Heart left ventricle (tissue), 16 donors: ENCODE results near the gene ZGLP1. TPM values are rescaled to one million over a fixed set of nuclear protein-coding genes. Genes with fewer than 3 reads are reported as not detected.

Experiments used
- ATAC-seq, 4 donors: fragments of 200-7000 bp; cut with Tn5 transposase; one replicate each; pipeline ENCODE4 v1.9.1; 2020 to 2022; ENCODE audit warnings: moderate library complexity in 4 of 4, mild to moderate bottlenecking in 3 of 4, moderate number of reproducible peaks in 1 of 4
- DNase-seq, 5 donors: peaks; one replicate each; pipeline ENCODE4 v3.0.0-alpha.2; 2020
- H3K27ac ChIP-seq, 12 donors: fragments of 200-600 bp; sonication (generic) in 4 of 12; one replicate each; pipeline versions ENCODE4 v1.5.0 to v1.8.0; 2016 to 2022; ENCODE audit warnings: mild to moderate bottlenecking in 2 of 12
- H3K27me3 ChIP-seq, 9 donors: fragments of 200-600 bp; sonication (generic) in 2 of 9; one replicate each; pipeline versions ENCODE4 v1.5.1 to v1.8.0; 2016 to 2022; ENCODE audit warnings: mild to moderate bottlenecking in 3 of 9
- H3K36me3 ChIP-seq, 9 donors: fragments of 200-600 bp; sonication (generic) in 2 of 9; one replicate each; pipeline versions ENCODE4 v1.5.0 to v1.8.0; 2018 to 2022; ENCODE audit warnings: mild to moderate bottlenecking in 2 of 9
- H3K4me1 ChIP-seq, 12 donors: fragments of 200-600 bp; sonication (generic) in 4 of 12; one replicate each; pipeline versions ENCODE4 v1.5.0 to v1.8.0; 2016 to 2022; ENCODE audit warnings: mild to moderate bottlenecking in 3 of 12
- H3K4me3 ChIP-seq, 12 donors: fragments of 200-600 bp; sonication (generic) in 4 of 12; one replicate each; pipeline versions ENCODE4 v1.5.0 to v1.8.0; 2017 to 2022; ENCODE audit warnings: mild to moderate bottlenecking in 9 of 12, moderate library complexity in 4 of 12
- H3K9me3 ChIP-seq, 12 donors: fragments of 200-600 bp; sonication (generic) in 4 of 12; one replicate each; pipeline versions ENCODE4 v1.5.0 to v1.8.0; 2016 to 2022; ENCODE audit warnings: mild to moderate bottlenecking in 1 of 12
- POLR2A ChIP-seq, 2 donors: fragments of 450-650 bp; IDR thresholded peaks; one replicate each; pipeline ENCODE4 v1.6.1; 2017; ENCODE audit warnings: antibody characterized with exemption in 2 of 2, mild to moderate bottlenecking in 2 of 2, moderate library complexity in 2 of 2
- WGBS, 4 donors: extraction: QIAGEN DNeasy Blood & Tissue Kit in 2 of 4; methylation state at CpG; one replicate each; pipeline versions ENCODE4 v1.1.5 to v1.1.7; 2013 to 2018; 5-methylcytosine and 5-hydroxymethylcytosine counted together
- intact Hi-C, 10 donors: fragments of 100-400 bp; cut with DNase I; formaldehyde crosslinking; loops; one replicate each; pipeline versions ENCODE4 v1.11.1 to v1.14.2; 2022
- polyA plus RNA-seq, 2 donors: library from polyadenylated mRNA; stranded (reverse); fragments of 200-250 nt; gene quantifications; one replicate each; pipeline ENCODE4 v1.2.3, GENCODE V29; 2013
- total RNA-seq, 9 donors: library from RNA; depleted of rRNA in 2 of 9; stranded (reverse); fragments of >200 nt in 2 of 9; fragmentation: NEBNext Ultra II Directional in 3 of 9; extraction: Animal tissue kit (Norgen Biotek cat#: 25700) in 3 of 9; gene quantifications; one replicate each; pipeline versions ENCODE4 v1.1.0 to v1.2.4, GENCODE V29; 2016 to 2023
- TF ChIP-seq, protein P1 (sequence below), 12 donors: fragments of 200-600 bp; sonication (generic) in 4 of 12; IDR thresholded peaks; one replicate each; pipeline versions ENCODE4 v1.5.0 to v1.8.0; 2018 to 2022; ENCODE audit warnings: antibody characterized with exemption in 12 of 12, mild to moderate bottlenecking in 5 of 12
- donor health status: ischemic (EF 13 %, LVEDD 7.1; RV severe dilation, severe dysfunction).
- donor health status: healthy with polysubstance abuse.
- donor health status: DM: no; HTN: yes; CAD: no.
- donor health status: DM: no; HTN: no; CAD: no.
- donor health status: ischemic (EF 25% LVEDD 6.9; RV normal size, moderate dysfunction).
- donor health status: ischemic (EF 25% LVEDD 5.7; RV mildly dilated, moderate dysfunction).
- donor health status: healthy.
- donor health status: DM: yes; HTN: yes; CAD: no.
- donor health status: ischemic (EF 35%, LVEDD 5.7; RV mildly dilated, moderate dysfunction).
- donor health status: nonischemic (EF 11% LVEDD 7.7; RV severe dilation, severe dysfunction).
- donor health status: DM: yes; HTN: yes; CAD: no.
- donor health status: PGD.
- donor health status: ischemic (EF 29% LVEDD 5.4; RV normal size, mild dysfunction).
- donor health status: nonischemic (EF 23%, LVEDD 6.1; RV moderate dilation, normal function).

ZGLP1 gene
- total and polyA plus RNA-seq, 11 donors, result 0.16 to 2.2 (median 1.1) TPM

DNA sequence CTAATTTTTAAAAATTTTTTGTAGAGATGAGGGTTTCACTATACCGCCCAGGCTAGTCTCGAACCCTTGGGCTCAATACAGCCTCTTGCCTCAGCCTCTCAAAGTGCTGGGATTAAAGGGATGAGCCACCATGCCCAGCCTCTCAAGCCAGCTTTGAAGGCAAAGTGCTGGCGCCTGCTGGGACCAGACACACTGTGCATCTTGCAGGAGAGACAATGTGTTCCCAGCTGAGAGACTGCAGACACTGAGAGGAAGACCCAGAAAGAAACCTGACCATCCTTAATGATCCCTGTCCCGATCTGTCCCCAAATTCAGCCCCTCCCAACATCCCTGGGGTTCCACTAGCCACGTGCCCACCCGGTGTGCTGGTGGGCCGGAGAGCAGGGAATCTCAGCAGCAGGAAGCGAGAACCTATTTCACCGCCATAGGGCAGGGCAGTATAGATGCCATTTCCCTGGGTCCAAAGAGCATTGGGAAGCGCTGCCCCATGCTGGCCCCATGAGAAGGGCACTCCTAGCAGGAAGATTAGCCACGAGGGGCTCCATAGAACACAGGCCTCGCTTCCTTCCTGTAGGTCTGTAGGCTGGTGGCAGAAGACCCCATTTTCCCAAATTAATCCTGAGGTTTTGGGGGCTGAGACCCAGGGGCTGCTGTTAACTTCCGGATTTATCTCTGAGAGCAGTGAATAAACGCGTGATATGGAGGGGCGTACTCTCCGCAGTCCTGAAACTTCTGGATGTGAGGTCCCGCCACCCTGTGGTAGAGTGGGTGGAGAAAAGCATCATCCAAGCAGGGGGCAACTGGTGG lies 22.7 kb upstream of the ZGLP1 start:
- Histone ChIP-seq H3K9me3 (no peaks in the 10 kb centered on the region), H3K36me3 (peaks cover 0 to 38% (median 32%) of the 10 kb centered on the region in 9 donors), H3K4me3 (peak overlapping the region; percentile 50 to 90 (median 71)), H3K4me1 (peaks cover 0 to 36% (median 24%) of the 10 kb centered on the region in 12 donors), H3K27me3 (no peaks in the 10 kb centered on the region), H3K27ac (peak overlapping the region in 10 of 12 donors; percentile 84 to 94 (median 92))
- TF ChIP-seq POLR2A (IDR thresholded peaks at IDR 0.05), result no peak
- TF ChIP-seq, protein P1, sequence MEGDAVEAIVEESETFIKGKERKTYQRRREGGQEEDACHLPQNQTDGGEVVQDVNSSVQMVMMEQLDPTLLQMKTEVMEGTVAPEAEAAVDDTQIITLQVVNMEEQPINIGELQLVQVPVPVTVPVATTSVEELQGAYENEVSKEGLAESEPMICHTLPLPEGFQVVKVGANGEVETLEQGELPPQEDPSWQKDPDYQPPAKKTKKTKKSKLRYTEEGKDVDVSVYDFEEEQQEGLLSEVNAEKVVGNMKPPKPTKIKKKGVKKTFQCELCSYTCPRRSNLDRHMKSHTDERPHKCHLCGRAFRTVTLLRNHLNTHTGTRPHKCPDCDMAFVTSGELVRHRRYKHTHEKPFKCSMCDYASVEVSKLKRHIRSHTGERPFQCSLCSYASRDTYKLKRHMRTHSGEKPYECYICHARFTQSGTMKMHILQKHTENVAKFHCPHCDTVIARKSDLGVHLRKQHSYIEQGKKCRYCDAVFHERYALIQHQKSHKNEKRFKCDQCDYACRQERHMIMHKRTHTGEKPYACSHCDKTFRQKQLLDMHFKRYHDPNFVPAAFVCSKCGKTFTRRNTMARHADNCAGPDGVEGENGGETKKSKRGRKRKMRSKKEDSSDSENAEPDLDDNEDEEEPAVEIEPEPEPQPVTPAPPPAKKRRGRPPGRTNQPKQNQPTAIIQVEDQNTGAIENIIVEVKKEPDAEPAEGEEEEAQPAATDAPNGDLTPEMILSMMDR (IDR thresholded peaks at IDR 0.05), result no peak
- intact Hi-C loops, result loop anchor here in 5 of 10 donors (2.0 to 10.0 kb wide), 5 partner anchors 16 to 60 kb away; partner anchors contain the start of genes TYK2 (in 3 of the 5), ICAM1 (in 2 of the 5), FDX2 (in 1 of the 5) and ICAM4 (in 1 of the 5)
- DNase-seq (no peak), ATAC-seq (no peak)
- 28 to 37% (median 35%) methylated on average over 18 of the region's 18 CpGs for WGBS, 4 donors

DNA sequence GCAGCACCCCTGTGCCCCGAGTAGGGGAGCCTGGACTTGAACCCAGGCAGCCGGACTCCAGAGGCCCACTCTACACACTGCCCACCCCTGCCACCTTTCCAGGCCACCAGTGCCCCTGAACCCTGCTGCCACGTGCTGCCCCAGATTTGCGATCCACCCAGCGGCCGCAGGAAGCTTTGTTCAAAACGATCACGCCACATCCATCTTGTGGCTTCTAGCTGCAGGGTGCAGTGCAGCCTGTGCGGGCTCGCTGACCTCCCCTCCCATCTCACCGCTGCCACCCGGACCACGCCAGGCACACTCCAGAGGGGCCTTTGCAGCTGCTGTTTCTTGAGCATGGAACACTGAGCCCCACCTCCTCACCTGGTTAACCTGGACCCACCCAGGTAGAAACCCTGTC lies 19.9 kb upstream of the ZGLP1 start:
- TF ChIP-seq POLR2A (IDR thresholded peaks at IDR 0.05), result no peak
- TF ChIP-seq, protein P1 (IDR thresholded peaks at IDR 0.05), result no peak
- WGBS, 4 donors, result 90 to 96% (median 95%) methylated on average over 13 of the region's 13 CpGs
- Histone ChIP-seq H3K27me3 (no peaks in the 10 kb centered on the region), H3K36me3 (peaks cover 0 to 66% (median 60%) of the 10 kb centered on the region in 9 donors), H3K4me3 (no peak overlapping the region), H3K4me1 (peaks cover 0 to 25% (median 16%) of the 10 kb centered on the region in 12 donors), H3K9me3 (no peaks in the 10 kb centered on the region), H3K27ac (no peak overlapping the region)
- no peak for ATAC-seq
- intact Hi-C loops, result no loop called here
- DNase-seq, result no peak

DNA sequence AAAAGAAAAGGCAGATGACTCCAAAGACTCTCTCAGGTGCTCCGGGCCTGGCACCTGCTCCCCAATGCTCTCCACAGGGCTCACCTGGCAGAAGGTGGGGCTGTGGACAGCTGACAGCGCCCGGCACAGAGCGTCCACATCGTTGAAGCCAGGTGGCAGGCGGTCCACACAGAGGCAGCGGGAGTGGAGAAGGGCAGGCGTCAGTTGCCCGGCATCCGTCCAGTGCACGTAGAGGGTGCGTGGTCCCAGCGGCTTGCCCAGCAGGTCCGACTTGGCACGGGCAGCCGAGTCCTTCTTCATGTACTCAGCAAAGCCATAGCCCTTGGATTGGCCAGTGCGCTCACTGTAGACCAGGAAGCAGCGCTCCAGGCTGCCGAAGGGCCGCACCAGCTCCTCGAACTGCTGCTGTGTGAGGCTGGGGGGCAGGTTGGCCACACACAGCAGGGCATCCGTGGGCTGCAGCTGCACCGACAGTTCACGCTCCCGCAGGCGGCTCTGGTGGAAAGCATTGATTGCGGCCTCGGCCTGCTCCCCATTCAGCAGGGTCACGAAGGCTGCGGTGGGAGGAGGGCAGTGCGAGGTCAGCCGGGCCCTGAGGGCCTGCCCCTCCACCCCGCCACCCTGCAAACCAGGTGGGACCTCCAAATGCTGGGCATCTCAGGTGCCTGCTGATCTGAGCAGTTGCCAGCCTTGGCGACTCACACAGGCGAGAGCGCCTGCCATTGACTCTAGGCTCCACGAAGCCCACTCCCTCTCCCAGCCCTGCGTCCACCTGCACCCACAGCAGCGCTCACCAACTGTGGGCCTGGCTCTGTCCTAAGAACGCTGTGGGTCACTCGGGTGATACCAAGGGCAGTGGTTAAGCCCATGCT lies 19.2 kb upstream of the ZGLP1 start:
- H3K9me3 ChIP-seq, result no peaks in the 10 kb centered on the region
- peaks cover 2 to 73% (median 68%) of the 10 kb centered on the region in 9 donors for H3K36me3 ChIP-seq
- no peak overlapping the region for H3K4me3 ChIP-seq
- no peak for ATAC-seq
- H3K27ac ChIP-seq, result no peak overlapping the region
- peaks cover 0 to 18% (median 11%) of the 10 kb centered on the region in 12 donors for H3K4me1 ChIP-seq
- H3K27me3 ChIP-seq, result no peaks in the 10 kb centered on the region
- intact Hi-C loops, result no loop called here
- TF ChIP-seq, protein P1 (IDR thresholded peaks at IDR 0.05), result no peak
- TF ChIP-seq POLR2A (IDR thresholded peaks at IDR 0.05), result no peak
- no peak for DNase-seq
- 93 to 96% (median 95%) methylated on average over 7 to 41 of the region's 41 CpGs for WGBS, 4 donors

DNA sequence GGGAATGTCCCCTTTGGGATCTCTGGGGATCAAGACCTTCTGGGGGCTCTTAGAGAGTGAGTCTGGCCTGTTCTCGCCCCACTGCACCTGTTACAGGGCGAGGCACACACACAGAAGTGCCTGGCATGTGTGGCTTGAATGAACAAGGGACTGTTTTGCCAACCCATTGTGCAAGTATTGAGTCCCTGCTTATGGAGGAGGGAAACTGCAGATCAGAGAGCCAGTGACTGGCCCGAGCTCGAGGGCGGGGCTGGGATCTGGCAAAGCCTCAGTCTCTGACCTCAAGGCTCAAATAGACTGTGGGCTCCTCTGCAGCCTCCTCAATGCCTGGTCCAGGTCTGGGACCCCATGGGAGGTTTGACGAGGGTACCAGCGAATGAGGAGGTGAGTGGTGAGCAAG lies 18.2 kb upstream of the ZGLP1 start:
- H3K9me3 ChIP-seq, result no peaks in the 10 kb centered on the region
- DNase-seq, result no peak
- H3K27ac ChIP-seq, result no peak overlapping the region
- H3K27me3 ChIP-seq, result no peaks in the 10 kb centered on the region
- intact Hi-C loops, result no loop called here
- TF ChIP-seq POLR2A (IDR thresholded peaks at IDR 0.05), result no peak
- TF ChIP-seq, protein P1 (IDR thresholded peaks at IDR 0.05), result no peak
- no peak overlapping the region for H3K4me3 ChIP-seq
- peaks cover 0 to 15% (median 10%) of the 10 kb centered on the region in 12 donors for H3K4me1 ChIP-seq
- ATAC-seq, result no peak
- H3K36me3 ChIP-seq, result peaks cover 2 to 83% (median 77%) of the 10 kb centered on the region in 9 donors
- 73 to 91% (median 90%) methylated on average over 4 to 7 of the region's 7 CpGs for WGBS, 4 donors
